PFSK-1 (cell line): ENCODE measurements around the gene ACTG2.

Source experiments
- POLR2AphosphoS5 ChIP-seq: IDR thresholded peaks from 2 replicates; pipeline ENCODE4 v1.6.1; 2012; ENCODE audit warnings: low read depth, mild to moderate bottlenecking, control low read depth, low read length, moderate library complexity
- REST ChIP-seq, 2 experiments: IDR thresholded peaks; 2 replicates each; pipeline versions ENCODE4 v1.6.1 to v1.8.0; 2011 to 2012; ENCODE audit warnings: low read depth in 2 of 2, low read length in 2 of 2, control low read depth in 1 of 2, inconsistent platforms in 1 of 2, mild to moderate bottlenecking in 1 of 2, moderate library complexity in 1 of 2; ENCODE audit not compliant: insufficient read depth in 1 of 2
- SIN3A ChIP-seq: IDR thresholded peaks from 2 replicates; pipeline ENCODE4 v1.6.1; 2012; ENCODE audit warnings: mild to moderate bottlenecking, low read length, moderate library complexity, borderline replicate concordance; ENCODE audit not compliant: insufficient read depth
- TAF1 ChIP-seq: IDR thresholded peaks from 2 replicates; pipeline ENCODE4 v1.6.1; 2012; ENCODE audit warnings: low read length, control low read depth, borderline replicate concordance; ENCODE audit not compliant: insufficient read depth

- TF ChIP-seq POLR2AphosphoS5: no peak
- TF ChIP-seq SIN3A: no peak
- TF ChIP-seq TAF1: no peak
- no peak for TF ChIP-seq REST (IDR thresholded peaks at IDR 0.05; ENCODE audit: insufficient read depth in 1 of 2, low read depth in 2 of 2, low read length in 2 of 2)
Measured at GRCh38 chr2:73947412-73948018, 54.7 kb downstream of the ACTG2 start.
